HG02870 (cell line): ENCODE results near the gene RPS6KA2.

Experiments
- ATAC-seq: cut with Tn5 transposase; IDR thresholded peaks from one replicate; pipeline ENCODE4 v1.9.1; 2021; ENCODE audit warnings: mild to moderate bottlenecking, moderate library complexity; ENCODE audit not compliant: unreplicated experiment

The RPS6KA2 gene

DNA sequence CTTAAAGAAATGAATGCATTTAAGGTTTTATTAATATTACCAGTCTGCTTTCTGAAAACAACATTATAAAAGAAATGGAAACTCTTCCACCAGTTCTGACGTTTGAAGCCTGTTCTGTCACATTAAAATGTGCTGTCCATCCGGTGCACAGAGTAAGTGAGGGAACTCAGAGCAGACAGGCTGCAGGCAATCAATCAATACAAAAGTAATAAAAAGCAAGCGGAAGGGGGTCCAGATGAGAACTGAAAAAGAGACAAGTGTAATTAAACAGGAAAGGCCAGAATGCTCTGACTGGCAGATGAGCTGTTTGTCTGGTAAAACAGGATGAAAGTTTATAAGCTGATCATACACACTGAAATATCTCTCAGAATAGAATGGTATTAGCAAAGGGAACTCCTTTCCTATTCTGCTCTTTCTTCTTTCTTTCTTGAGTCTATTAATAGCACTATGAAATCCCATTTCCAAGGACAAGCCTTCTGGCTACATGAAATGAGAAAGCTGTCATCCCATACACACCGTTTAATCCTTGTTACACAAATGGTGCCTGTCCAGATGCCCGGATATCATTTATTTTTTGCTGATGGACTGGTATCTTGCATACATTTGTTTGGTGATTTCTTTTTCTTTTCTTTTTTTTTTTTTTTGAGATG lies 134.8 kb downstream of the RPS6KA2 start:
- no peak for ATAC-seq

DNA sequence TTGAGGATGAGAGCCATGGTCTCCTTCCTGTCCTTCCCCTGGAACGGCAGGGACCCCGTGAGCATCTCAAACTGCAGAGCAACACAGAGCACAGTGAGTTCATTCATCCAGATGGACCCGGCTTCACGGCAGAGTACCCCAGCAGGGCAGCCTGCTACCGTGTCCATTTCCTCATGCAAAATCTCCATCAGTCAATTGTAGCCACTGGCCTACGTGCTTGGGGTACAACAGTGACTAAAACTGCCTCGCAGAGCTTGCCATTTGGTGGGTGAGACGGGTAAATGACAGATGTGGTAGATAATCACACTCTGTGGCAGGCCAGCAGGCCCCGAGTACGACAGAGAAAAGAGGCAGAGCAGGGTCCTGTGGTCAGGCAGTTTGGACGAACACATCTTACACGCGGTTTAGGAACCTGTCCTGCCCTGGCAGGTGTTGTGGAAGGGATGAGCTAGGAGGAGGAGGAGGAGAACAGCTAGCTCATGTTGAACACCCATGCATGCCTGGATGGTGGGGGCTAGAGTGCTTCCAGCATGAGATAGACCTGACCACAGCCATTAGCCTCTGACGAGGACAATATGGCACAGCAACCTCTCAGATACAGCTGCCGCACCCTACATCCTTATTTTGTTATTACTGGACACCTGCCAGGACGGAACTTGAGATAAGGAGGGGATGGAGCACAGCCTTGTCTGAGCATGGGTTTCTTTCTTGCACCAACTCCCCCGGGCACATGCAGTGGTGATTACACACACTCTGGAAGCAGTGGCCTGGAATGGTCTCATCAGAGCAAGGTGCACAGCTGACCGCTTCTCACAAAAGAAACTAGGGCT lies 136.2 kb downstream of the RPS6KA2 start:
- no peak for ATAC-seq

DNA sequence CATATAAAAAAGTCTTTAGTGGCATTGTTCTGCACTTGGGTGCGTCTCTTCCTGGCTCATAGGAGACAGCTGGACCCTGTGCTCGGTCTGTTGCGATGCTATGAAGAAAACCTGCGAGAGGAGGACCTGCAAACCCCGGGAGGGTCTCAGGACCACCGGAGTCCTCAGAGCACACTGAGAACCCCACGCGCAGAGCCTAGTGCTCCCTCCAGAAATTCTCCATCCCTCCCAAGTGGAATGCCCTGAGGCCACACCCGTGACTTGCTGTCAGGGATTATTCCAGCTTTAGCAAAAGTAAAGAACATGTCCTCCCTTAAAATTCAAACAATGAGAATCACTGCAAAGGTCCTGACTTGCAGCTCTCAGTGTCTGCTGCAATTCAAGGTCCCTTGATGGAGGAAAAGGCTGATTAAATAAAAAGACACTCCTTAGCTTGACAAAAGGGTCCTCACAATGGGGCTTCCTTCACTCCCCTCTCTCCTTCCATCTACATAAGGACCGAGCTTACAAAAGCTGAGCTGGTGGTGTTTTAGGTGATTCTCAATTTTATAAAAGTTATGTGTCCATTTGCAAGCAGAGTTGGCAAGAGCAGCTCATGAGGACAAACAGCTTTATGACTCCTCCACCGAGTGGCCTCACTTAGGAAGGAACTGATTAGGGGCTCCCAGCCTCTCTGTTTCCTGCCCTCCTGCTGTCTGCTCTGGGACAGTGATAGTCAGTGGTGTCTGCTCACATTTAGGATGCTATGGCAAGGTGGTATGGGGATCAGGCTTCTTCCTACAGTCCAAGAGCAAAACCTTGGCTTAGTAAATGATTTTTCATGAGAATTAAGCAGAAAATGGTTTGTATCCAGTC lies 137.5 kb downstream of the RPS6KA2 start:
- no peak for ATAC-seq

GRCh38 chr6:166488701-166489100 lies 138.3 kb downstream of the RPS6KA2 start:
- ATAC-seq = no peak

- ATAC-seq = peak; percentile 93
These were observed 138.9 kb downstream of the RPS6KA2 start for GRCh38 chr6:166488076-166488685.

DNA sequence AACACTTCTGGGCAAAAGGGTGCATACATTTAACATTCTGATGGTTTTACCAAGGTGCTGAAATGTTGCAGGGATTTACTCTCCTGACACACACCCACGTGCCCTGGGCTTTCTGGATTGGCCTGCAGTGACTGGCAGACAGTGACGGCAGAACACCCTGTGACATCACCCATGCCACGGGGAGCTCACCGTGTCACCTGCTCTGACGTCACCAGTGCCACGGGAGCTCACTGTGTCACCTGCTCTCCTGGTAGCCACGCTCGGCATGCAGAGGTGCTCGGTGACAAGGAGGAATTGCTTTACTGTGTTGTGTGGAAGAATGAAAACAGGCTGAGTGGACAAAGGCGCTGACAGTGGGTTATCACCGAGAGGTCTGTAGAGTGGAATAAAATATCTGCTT lies 139.9 kb downstream of the RPS6KA2 start:
- no peak for ATAC-seq

- no peak for ATAC-seq
These were observed 140.5 kb downstream of the RPS6KA2 start for GRCh38 chr6:166486536-166486880.

GRCh38 chr6:166485651-166486535 lies 141.2 kb downstream of the RPS6KA2 start:
- ATAC-seq = no peak

- ATAC-seq = no peak
These were observed 142.2 kb downstream of the RPS6KA2 start for GRCh38 chr6:166484863-166485262.

GRCh38 chr6:166483573-166484250 lies 143.3 kb downstream of the RPS6KA2 start:
- no peak for ATAC-seq

GRCh38 chr6:166483026-166483425 lies 144.0 kb downstream of the RPS6KA2 start:
- no peak for ATAC-seq

DNA sequence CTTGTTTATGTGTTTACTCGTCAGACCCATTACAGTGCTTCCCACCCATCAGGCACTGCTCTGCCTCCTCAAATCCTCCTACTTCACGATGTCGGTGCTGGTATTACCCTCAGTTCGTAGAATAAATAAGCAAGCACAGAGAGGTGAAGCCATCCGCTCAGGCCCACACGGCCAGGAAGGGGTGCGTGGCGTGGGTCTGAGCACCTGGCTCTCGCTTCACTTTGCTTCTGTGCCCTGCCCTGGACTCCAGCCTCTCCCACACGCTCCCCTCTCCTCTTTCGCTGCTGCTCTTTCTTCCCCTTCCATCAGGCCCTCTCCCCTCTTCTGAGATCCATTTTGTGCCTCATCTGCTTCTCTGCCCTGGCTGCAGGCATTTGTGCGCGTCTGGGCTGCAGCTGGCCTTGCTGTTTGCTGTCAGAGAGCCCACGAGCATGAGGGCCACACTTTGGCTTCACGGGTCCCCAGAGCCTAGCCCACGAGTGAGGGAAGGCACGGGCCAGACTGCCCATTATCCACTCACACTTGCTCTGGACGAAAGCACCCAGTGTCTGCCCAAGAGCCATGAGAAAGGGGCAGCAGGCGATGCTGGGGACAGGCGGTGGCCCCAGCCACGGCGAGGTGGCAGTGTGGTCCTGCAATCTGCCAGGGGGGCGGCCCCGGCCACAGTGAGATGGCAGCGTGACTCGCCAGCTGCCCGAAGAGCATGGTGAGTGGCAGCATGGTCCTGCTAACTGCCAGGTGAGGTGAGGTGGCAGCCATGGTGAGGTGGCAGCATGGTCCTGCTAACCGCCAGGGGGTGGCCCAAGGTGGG lies 148.1 kb downstream of the RPS6KA2 start:
- ATAC-seq = no peak

- ATAC-seq = no peak
These were observed 149.2 kb downstream of the RPS6KA2 start for GRCh38 chr6:166477647-166478365.

- no peak for ATAC-seq
These were observed 150.3 kb downstream of the RPS6KA2 start for GRCh38 chr6:166476634-166477215.

DNA sequence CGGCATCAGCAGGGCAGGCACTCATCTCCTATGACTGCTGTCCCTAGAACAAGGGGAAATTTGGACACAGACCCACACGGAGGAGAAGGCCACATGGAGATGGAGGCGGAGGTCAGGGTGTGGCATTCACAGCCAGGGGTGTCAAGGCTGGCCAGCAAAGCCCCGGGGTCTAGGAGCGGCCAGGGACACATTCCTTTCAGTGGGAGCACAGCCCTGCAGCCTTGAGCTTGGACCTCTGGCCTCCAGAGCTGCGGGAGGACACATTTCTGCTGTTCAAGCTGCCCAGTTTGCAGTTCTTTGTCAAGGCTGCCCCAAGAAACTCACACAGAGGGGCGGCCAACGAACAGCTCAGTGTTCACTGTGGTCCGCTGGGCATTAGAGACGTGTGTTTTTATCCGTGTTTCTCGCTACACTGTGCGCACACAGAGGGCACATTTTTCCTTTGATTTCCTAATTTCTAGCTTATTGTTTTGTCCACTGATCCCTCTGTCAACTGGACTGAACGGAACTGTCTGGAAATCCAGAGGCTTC lies 150.9 kb downstream of the RPS6KA2 start:
- no peak for ATAC-seq

DNA sequence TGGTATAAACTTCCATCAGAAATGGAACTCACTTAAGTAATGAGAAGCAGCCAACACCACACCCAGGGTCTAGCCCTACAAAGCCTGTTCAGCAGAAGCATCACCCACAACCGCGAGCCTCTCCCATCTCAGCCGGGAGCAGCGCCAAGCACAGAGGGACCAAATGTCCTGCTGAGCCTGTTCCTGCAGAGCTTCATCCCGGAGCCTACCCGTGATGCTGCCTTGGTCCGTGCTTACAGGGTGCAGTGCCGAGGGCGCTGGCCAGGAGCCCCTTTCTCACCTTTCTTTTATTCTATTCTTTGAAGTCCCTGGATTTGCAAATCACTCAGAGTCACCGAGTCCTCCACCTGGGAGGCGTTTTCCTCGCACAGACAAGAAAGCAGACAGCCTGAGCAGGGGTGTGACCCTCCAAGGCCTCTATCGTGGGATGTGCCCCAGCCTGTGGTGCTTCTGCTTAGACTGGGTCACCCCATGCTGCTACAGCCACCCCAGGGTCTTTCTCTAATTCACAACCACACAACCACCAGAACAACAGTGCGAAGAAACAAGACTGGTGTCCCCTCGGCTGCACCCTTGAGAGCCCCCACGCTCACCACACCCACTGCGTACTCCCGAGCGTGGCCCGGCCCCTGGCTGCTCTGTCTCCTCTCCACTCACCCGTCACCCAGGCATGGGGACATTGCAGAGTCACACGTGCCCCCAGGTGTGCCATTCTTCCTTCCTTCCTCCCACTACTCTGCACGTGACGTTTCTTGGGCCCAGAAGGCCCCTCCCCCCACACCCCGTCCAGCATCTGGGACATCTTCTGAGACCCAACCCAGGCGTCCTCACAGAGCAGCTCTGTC lies 152.1 kb downstream of the RPS6KA2 start:
- no peak for ATAC-seq
